ENCODE measurements around the gene TMEM87B.
"Not testable (repeated sequence)": the region's sequence is repeated elsewhere in the genome, so short reads cannot be mapped to it uniquely, and the experiment has no call there.

TMEM87B gene

GRCh38 chr2:112061840-112062239 is 6.8 kb downstream of the TMEM87B start:
- H3K4me3 ChIP-seq (ENCODE audit: low read depth, low read length), result no peak overlapping the region
- DNase-seq (ENCODE audit: low read depth), result no peak

- no peak overlapping the region for H3K4me3 ChIP-seq (ENCODE audit: low read depth, low read length)
- no peak for DNase-seq (ENCODE audit: low read depth)
Observed at GRCh38 chr2:112062894-112063293, 7.8 kb downstream of the TMEM87B start.

DNA sequence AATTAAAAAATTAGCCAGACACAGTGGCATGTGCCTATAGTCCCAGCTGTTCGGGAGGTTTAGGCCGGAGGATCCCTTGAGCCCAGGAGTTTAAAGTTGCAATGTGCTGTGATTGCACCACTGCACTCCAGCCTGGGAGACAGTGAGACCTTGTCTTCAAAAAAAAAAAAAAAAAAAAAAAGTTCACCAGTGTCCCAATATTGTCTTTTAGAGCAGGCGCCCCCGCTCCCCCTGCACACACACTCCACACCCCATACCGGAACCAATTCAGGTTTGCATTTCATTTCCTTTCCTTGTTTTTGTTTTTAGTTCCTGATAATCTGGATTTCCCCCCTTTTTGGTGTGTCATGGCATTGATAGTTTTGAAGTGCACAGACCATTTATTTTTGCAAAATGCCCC is 10.4 kb downstream of the TMEM87B start:
- no peak overlapping the region for H3K4me3 ChIP-seq (ENCODE audit: low read depth, low read length)
- no peak for DNase-seq (ENCODE audit: low read depth)

DNA sequence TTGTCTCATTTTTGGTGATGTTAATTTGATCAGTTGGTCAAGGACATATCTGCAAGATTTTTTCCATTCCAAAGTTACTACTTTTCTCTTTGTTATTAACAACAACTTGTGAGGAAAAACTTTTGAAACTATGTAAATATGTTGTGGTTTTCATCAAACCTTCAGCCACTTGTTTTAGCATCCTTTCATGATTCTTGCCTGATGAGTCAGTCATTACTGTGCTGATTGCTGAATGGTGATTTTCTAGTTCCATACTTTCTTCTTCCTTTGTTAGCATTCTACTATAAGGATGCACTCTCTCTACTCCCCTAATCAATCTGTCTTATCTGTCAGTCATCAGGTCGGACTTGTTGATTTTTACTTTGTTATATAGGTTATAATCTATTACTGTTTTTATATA is 10.9 kb downstream of the TMEM87B start:
- no peak overlapping the region for H3K4me3 ChIP-seq (ENCODE audit: low read depth, low read length)
- DNase-seq (ENCODE audit: low read depth), result no peak

DNA sequence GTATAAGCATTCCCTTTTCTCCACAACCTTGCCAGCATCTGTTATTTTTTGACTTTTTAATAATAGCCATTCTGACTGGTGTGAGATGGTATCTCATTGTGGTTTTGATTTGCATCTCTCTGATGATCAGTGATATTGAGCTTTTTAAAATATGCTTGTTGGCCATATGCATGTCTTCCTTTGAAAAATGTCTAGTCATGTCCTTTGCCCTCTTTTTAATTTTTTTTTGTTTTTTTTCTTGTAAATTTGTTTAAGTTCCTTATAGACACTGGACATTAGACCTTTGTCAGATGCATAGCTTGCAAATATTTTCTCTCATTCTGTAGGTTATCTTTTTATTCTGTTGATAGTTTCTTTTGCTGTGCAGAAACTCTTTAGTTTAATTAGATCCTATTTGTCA is 14.7 kb downstream of the TMEM87B start:
- H3K4me3 ChIP-seq (ENCODE audit: low read depth, low read length); DNase-seq (ENCODE audit: low read depth): not testable (repeated sequence)

GRCh38 chr2:112073875-112074274 is 18.8 kb downstream of the TMEM87B start:
- H3K4me3 ChIP-seq (ENCODE audit: low read depth, low read length), result no peak overlapping the region
- no peak for DNase-seq (ENCODE audit: low read depth)

DNA sequence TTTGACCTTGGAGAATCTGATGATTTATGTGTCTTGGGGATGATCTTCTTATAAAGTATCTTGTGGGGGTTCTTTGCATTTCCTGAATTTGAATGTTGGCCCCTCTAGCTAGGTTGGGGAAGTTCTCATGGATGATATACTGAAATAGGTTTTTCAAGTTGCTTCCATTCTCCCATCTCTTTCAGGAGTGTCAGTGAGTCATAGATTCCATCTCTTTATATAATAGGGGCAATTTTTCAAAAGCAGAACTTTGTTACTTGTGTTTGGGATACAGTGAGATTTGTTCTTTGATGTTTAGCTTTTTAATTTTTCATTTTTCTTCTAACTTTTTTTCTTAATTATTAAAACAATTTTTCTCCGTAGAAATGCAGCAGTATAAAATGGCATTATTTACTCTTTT is 19.4 kb downstream of the TMEM87B start:
- DNase-seq (ENCODE audit: low read depth), result no peak
- no peak overlapping the region for H3K4me3 ChIP-seq (ENCODE audit: low read depth, low read length)

DNA sequence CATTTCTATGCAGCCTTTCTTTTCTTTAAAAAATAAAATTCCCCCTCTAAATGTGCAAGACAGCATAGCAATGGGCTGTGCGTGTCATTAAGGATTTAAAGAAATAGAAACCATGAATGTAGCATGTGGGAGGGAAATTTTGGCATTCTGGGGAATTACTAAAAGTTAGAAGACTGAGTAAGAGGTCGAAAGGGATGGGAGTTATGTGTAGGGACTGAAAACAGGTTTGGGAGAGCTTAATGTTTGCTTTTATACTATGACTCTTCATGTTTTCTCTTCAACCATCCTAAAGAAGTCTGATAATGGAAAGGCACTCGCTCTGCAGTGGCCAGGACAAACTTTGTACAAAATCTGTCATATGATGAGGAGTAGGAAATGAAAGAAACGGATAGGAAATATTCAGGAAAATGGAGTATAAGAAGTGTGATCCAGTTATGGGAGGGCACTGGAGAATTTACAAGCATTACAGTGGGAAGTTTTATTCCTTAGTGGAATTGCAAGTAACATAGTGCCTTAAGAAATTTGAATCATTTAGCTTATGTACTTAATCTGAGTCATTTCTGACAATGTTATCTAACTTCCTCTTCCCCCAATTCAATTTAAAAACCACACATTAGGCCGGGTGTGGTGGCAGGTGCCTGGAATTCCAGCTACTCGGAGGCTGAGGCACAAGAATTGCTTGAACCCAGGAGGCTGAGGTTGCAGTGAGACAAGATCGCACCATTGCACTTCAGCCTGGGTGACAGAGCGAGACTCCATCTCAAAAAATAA is 20.6 kb downstream of the TMEM87B start:
- no peak overlapping the region for H3K4me3 ChIP-seq (ENCODE audit: low read depth, low read length)
- DNase-seq (ENCODE audit: low read depth), result no peak

DNA sequence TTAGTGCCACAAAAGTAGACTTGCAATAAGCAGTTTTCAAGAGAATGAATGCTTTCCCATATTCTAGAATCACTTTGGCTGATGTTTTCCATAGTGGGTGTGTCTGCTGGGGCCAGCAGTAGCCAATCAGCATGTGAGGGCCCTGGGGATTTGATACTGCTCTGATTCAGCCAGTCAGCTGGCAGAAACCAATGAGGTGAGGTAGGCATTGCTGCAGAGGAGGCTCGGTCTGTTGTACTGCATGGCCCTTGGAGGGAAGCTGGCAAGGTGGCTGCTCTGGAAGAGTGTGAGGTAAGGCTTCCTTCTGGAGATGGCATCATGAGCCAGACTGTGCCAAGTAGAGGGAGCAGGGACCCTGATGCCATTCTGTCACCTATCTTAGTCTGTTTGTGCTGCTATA is 22.7 kb downstream of the TMEM87B start:
- DNase-seq (ENCODE audit: low read depth), result no peak
- no peak overlapping the region for H3K4me3 ChIP-seq (ENCODE audit: low read depth, low read length)

DNA sequence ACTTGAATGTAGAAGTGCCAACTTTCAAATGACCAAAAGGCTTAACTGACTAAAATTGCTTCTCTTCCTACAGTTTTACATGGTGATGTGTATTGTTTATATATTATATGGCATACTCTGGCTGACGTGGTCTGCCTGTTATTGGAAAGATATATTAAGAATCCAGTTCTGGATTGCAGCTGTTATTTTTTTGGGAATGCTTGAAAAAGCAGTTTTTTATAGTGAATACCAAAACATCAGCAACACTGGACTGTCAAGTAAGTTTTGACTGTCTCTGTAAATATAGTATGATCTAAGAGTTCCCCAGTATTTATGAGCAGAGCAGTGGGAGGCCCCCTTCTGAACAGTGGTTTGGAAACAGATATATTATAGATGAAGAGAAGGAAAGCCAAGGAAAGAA is 26.2 kb downstream of the TMEM87B start:
- H3K4me3 ChIP-seq (ENCODE audit: low read depth, low read length), result no peak overlapping the region
- DNase-seq (ENCODE audit: low read depth), result no peak

DNA sequence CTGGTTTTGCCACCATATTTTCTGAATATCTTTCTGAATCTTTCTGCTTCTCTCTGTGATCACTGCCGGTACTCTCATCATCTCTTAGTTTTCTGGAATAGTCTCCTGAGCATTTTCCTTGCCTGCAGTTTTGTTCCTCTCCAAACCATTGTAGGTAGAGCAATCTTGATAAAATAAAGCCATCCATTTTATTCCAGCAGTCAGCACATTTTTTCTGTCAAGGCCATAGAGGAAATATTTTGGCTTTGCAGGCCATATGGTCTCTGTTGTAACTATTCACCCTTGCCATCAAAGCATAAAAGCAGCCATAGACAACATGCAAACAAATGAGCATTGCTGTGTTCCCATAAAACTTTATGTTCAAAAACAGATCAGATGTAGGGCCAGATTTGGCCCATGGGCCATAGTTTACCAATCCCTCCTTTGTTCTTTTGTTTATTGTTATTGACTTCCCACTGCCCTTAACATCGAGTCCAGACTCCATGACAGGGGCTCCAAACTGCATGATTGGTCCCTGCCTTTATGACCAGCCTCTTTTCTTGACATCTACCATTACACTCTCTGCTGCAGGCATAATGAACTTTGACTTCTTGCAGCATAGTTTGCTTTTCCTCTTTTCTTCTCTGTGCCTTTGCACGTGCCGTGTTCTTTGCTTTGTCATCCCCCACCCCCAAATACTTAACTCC is 29.8 kb downstream of the TMEM87B start:
- H3K4me3 ChIP-seq (ENCODE audit: low read depth, low read length), result no peak overlapping the region
- DNase-seq (ENCODE audit: low read depth), result no peak

GRCh38 chr2:112085375-112085730 is 30.3 kb downstream of the TMEM87B start:
- DNase-seq (ENCODE audit: low read depth), result no peak
- no peak overlapping the region for H3K4me3 ChIP-seq (ENCODE audit: low read depth, low read length)

DNA sequence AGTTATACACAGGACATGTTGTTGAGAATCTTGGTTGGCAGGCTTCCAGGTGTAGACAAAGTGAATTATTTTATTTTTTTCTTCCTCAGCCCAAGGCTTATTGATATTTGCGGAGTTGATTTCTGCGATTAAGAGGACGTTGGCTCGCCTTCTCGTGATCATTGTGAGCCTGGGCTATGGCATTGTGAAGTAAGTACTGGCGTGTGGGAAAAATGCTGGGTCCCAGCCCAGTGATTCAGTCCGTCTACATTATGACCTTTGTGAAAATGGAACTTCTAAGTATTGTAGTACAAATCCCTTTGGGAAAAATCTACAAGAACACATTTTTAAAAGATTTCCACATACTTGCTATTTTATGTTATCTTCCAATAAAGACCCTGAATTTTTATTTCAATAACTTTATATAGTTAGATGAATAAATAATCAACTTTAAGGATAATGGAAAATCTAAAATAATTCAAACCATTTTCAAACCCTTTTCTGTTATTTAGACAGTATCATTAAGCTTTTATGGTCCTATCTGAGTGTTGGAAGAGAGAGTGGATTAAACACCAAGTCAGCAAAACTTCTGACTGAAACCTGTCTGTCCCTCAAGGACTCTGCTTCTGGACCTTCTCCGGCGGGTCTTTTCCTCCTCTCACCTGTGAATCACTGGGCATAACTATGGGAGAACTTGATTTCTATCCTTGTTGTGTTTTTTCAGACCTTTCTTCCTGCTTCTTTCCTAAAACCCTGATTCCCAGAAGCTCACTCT is 31.0 kb downstream of the TMEM87B start:
- H3K4me3 ChIP-seq (ENCODE audit: low read depth, low read length), result no peak overlapping the region
- DNase-seq (ENCODE audit: low read depth), result no peak

GRCh38 chr2:112087346-112088020 is 32.4 kb downstream of the TMEM87B start:
- no peak overlapping the region for H3K4me3 ChIP-seq (ENCODE audit: low read depth, low read length)
- DNase-seq (ENCODE audit: low read depth), result no peak

DNA sequence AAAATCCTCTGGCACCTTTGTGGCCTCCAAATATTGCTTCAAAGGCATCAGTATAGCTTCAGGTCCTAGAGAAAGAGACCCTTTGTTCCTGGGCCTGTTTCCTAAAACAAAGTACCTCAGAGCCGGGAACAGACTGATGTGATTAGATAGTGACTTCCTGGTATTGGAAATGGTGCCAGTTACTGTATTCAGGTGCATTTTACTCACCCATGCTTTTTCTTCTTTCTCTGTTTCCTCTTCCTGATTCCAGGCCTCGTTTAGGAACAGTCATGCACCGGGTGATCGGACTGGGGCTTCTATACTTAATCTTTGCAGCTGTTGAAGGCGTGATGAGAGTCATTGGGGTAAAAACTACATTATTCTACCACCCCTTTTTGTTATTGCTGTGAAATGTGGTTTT is 34.3 kb downstream of the TMEM87B start:
- no peak for DNase-seq (ENCODE audit: low read depth)

GRCh38 chr2:112092286-112093041 is 37.4 kb downstream of the TMEM87B start:
- DNase-seq (ENCODE audit: low read depth), result peak; percentile 36
- no peak overlapping the region for H3K4me3 ChIP-seq (ENCODE audit: low read depth, low read length)

More for the DNA sequence above, 34.3 kb downstream of the TMEM87B start:
- no peak overlapping the region for H3K4me3 ChIP-seq (ENCODE audit: low read depth, low read length)

DNA sequence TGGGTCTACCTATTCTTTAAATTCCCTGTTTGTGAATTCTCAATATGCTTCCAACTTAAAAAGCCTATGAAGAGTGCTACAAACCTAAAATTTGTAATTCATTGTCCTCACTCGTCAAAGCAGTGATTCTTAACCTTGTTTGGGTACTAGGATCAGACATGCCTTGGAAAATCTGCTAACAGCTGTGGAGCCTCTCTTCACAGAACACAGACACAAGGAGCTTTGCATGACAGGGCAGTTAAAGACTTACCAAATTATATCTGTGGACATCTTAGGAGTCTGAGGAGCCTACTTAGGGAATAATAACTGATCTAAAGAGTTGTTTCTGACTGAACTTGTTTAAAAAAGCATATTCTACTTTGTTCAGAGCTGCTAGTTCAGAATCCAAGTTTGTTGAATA is 38.1 kb downstream of the TMEM87B start:
- no peak overlapping the region for H3K4me3 ChIP-seq (ENCODE audit: low read depth, low read length)
- DNase-seq (ENCODE audit: low read depth), result no peak

DNA sequence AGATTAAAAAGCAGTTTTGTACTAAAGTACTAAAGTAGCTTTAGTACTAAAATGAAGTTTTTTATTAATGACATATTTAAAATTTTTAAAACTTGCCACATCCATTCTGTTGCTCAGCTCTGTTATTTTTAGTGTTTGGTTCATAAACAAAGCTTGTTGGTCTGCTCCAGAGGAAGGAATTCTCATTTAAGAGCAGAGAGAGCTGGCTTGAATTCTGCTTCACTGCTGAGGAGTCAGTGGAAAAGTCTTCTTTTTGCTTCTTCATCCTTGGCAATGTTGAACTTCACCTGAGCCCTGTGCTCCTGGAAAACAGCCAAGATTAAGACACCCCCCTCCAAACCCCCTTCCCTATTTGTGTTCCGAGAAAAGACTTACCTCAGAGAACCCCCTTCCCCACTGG is 40.6 kb downstream of the TMEM87B start:
- H3K4me3 ChIP-seq (ENCODE audit: low read depth, low read length), result no peak overlapping the region
- no peak for DNase-seq (ENCODE audit: low read depth)

- no peak overlapping the region for H3K4me3 ChIP-seq (ENCODE audit: low read depth, low read length)
- no peak for DNase-seq (ENCODE audit: low read depth)
Observed at GRCh38 chr2:112096098-112096497, 41.0 kb downstream of the TMEM87B start.
